ENCODE measurements around the gene HEYL.

- no peak for TF ChIP-seq POLR2A (IDR thresholded peaks at IDR 0.05; ENCODE audit: low read depth, low read length)
- TF ChIP-seq POLR2AphosphoS5 (IDR thresholded peaks at IDR 0.05; ENCODE audit: low read depth, low read length), result no peak
- no peak for TF ChIP-seq TAF1 (IDR thresholded peaks at IDR 0.05; ENCODE audit: borderline replicate concordance, low read depth, low read length)
Measured at GRCh38 chr1:39653546-39654031, 14.1 kb upstream of the HEYL start.
